Stimulated activated CD4-positive, alpha-beta T cell treated with anti-CD3 and anti-CD28 coated beads, Interleukin-1b, Interleukin-23, amount 100 ng/mL, for 4 hours (primary cell): ENCODE measurements around the gene KAT8.
"Not testable (repeated sequence)": the region's sequence is repeated elsewhere in the genome, so short reads cannot be mapped to it uniquely, and the experiment has no call there.

Experiments used
- DNase-seq, 2 donors: peaks; one replicate each; pipeline ENCODE4 v3.0.0-alpha.2; 2020; ENCODE audit warnings: low read depth in 2 of 2

Gene KAT8

DNA sequence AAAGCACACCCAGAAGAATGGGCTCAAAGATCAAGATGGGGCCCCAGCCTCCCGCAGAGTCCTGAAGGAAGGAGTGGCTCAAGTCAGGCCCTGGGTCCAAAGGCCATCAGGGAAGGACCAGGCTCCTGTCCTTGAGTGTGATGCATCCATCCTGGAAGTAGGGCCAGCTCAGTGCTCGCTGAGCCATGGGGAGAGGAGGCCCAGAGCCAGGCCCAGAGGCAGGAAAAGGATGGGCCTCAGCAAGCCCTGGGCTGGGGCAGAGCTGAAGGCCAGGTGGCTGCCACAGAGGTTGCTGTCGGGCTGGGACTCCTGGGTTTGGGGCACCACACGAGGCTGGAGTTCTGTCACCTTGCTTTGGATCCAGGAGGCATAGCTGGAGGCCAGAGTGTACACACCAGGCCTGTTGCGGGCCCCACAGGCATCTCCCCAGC, 14.4 kb downstream of the KAT8 start:
- no peak for DNase-seq

DNA sequence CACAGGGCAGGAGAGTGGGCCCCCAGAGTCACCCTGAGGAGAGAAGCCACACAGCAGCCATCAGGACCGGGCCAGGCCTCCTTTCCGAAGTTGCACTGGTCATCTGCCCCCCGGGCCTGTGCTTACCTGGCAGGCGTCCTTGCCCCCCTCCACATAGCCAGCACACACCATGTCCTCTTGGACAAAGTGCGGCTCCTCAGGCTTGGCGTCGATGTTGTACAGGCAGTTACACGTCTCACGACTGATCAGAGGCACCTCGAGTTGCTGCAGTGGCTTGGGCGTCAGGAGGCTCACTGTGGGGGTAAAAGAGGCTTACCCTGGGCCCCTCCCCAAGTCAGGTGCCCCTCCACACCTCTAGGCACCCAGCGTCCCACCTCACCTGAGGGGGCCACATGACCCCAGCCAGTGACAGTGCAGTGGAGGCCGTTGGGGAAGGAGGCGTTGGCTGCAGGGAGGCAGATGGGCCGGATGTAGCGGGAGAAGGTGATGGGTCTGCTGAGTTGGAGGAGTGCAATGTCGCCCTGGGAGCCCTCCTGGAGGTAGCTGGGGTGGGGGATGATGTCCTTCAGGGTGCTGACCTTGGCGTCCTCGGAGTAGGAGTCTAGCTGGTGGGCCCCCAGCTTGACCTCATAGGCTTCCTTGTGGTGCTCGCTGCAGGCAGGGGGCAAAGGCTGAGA, 15.0 kb downstream of the KAT8 start:
- no peak for DNase-seq

DNA sequence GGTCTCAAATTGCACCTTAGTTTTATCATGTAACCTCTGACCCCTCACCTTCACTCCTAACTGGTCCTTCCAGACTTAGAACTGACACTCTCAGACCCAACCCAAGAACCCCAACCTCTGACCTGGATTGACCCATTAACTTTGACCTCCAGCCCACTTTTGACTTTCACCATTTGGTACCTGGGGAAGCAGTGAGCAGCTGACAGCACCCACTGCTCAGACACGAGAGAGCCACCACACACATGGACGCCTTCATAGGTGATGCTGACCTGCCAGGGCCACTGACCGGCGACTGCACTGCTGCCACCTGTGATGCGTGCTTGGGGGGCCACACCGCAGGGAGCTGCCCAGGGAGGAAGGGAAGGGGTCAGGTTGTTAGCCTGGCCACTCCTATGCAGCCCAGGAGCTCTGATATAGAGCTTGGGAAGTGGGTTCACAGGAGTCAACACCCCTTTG, 15.6 kb downstream of the KAT8 start:
- DNase-seq, result no peak

DNA sequence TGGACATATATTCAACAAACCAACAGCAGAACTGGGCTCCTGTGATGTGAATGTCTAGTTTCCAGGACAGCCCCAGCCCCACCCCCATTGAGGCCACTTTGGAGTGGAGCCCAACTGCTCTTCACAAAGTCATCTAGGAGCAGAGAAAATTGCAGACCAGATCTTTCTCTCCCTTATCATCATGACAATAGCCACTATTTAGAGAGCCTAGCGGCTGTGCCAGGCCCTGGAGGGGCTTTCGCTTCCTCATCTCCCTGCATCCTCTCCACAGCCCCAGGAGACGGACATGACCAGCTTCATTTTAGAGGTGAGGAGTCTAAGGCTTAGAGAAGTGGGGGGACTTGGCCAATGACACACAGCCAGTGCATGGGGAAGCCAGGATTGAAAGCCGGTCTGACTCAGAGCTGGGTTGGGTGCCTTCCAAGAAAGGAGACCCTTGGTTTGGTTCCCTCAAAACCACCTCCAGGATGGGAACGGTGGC, 16.7 kb downstream of the KAT8 start:
- DNase-seq, result no peak

GRCh38 chr16:31134625-31135534, 17.4 kb downstream of the KAT8 start:
- no peak for DNase-seq

- no peak for DNase-seq
These were observed 18.2 kb downstream of the KAT8 start, which contains the start of gene PRSS8 for GRCh38 chr16:31135535-31136286. TSS of gene PRSS8 (minus strand) at chr16:31135727. CDS start at chr16:31135498, 229 bp downstream.

GRCh38 chr16:31136287-31136662, 18.8 kb downstream of the KAT8 start:
- no peak for DNase-seq

DNA sequence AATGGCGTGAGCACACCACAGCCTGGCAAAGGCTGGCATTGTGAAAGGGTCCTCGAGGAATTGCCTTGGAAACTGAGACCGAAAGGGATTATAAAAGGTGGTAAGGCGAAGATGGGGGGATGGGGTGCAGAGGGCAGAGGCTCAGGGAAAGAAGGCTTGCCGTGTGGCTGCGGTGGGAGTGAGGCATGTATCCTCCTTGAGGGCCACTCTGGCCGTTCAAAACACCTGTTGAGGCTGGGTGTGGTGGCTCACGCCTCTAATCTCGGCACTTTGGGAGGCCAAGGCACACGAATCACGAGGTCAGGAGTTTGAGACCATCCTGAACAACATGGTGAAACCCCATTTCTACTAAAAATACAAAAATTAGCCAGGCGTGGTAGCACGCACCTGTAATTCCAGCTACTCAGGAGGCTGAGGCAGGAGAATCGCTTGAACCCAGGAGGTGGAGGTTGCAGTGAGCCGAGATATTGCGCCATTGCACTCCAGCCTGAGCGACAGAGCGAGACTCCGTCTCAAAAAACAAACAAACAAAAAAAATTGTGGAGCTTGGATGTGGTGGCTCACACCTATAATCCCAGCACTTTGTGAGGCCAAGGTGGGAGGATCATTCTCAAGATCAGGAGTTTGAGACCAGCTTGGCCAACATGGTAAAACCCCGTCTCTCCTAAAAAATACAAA, 19.5 kb downstream of the KAT8 start:
- not testable (repeated sequence) for DNase-seq

DNA sequence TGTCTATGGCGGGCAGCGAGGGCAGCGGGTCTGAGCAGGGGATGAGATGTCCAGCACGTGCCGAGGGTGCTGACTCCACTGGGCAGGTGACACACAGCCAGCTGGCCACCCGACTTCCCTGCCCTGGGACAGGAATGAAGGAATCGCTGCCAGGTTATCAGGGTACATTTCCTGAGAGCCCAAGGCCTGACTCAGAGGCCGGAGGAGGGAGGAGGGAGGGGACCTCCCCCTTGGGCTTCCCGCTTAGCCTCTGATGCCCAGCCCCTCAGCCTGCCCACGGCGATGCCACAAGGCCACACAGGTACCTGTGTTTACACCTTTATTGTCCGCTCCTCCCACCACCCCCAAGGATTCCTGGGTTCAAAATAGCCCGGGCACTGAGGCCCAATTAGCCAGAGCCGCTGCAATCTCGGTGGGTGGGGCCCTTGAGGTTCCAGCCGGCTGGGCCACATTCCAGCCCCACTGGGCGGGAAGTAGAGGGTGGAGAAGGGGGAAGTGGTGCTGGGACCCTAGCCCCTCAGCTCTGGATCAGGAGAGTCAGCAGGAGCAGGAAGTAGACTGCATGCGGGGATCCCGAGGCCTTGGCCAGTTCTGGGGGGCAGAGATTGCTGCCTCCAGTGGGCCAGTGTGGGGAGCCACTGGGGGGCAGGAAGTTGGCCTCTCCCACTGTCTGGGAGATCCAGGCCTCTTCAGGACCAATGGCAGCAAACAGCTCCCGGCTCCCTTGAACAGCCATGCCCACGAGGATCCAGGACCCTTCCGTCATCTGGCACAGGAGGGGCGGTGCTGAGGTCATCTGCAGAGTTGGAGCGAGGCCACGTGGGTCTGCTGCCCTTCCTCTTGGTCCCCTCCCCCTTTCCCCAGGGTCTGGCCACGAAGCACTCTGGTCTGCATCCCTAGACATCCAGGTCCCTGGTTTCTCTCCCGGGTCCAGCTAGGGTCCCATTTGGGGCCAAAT, 21.4 kb downstream of the KAT8 start:
- DNase-seq, result no peak

GRCh38 chr16:31141071-31141469, 23.6 kb downstream of the KAT8 start:
- not testable (repeated sequence) for DNase-seq

DNA sequence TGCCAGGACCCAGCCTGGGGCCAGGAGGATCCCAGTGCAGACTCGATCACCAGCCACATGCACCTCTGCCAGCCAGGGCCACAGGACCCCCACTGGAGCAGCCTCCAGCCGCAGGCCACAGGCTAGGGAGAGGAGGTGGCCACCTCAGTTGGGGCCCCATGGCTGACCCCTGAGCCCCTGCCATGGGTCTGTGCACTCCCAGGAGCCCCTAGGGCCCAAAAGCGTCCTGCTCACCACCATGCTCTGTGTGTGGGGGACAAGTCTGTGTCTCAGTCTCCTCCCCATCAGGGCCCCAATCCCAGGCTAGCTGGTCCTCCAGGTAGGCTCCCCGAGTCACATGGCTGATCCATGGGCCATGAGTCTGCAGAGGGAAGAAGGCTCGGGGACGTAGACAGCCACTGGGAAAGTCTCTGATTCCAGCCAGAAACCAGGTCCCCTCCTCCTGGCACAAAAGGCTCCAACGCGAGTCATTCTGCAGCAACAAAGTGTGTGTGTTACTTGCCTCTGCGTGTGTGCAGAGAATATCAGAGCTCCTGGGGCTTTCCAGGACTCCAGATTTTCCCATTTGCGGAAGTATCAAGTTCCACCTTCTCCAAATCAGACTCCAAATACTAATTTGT, 24.1 kb downstream of the KAT8 start:
- DNase-seq, result no peak

DNA sequence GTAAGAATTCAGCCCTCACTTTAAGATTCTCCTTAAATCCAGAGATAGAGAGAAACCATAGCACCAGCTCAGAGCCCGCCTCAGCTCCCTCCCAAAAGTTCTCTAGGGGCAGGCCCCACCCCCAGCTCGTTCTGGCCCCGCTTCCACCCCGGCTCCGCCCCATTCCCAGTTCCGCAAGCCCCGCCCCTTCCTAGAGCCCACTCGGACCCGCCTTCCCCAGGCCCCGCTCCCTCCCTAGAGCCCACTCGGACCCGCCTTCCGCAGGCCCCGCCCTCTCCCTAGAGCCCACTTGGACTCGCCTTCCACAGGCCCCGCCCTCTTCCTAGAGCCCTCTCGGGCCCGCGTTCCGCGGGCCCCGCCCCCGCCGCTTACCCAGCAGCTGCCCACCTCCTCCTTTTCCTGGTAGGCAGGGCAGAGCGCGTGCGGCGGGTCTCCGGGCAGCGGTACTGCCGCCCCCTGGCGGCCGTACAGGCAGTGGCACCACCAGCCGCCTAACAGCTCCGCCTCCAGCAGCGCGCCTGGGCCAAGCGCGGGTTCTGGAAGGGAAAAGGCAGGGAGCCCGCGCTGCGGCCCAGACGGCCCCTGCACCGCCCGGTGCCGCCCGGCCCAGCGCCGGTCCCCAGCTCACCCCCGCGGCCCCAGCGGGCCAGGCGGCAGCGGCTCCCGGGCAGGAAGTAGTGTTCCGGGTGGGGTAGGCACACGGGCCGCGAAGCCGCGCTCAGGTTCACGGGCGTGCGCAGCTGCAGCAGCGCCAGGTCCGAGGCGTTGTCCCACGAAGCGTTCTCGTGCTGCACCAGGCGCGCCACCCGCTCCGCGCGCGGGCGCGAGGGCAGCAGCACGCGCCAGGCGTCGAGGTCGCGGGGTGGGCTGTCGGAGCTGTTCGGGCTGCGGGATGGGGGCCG, 24.9 kb downstream of the KAT8 start:
- DNase-seq, result peak; percentile 95 to 97

DNA sequence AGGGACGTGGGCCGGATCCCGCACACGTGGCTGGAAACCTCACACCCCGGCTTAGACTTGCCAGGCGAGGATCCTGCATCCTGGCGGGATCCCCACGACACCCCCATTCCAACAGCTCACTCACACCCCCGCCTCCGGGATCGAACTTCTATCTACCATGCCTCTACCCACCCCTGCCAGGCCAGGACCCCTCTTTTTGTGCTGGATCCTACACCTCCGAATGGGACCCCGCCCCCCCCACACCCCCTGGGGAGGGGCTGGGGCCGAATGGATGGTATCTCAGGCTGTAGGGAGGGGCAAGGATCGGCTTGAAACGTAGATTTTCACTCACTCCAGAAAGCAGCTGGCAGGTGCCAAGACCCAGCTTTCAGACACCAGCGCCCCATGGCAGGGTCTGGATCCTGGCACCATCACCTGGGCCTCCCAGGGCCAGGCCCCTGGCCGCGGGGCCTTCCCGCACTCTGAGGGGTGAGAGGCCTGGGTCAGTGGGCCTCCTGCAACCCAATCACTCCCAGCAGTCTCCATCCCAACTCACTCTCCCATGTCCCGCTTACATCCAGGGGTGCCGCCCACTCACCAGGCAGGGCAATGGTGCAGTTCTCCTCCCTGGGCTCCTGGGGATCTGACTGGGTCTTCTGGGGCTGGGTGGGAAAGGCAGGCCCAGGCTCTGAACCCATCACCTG, 25.7 kb downstream of the KAT8 start:
- no peak for DNase-seq

GRCh38 chr16:31143694-31144148, 26.3 kb downstream of the KAT8 start:
- DNase-seq, result no peak

DNA sequence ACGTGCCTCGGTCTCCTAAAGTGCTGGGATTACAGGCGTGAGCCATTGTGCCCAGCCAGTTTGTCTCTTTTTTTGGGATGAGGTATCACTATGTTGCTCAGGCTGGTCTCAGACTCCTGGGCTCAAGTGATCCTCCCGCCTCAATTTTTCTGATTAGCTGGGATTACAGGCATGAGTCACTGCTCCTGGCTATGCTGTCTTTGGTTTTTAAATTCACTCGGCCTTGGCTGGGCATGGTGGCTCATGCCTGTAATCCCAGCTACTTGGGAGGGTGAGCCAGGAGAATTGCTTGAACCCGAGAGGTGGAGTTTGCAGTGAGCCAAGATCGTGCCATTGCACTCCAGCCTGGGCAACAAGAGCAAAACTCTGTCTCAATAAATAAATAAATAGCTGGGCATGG, 27.0 kb downstream of the KAT8 start:
- not testable (repeated sequence) for DNase-seq

GRCh38 chr16:31145398-31145990, 28.0 kb downstream of the KAT8 start:
- DNase-seq, result no peak

- DNase-seq, result no peak
These were observed 30.1 kb downstream of the KAT8 start for GRCh38 chr16:31147574-31147973.

- no peak for DNase-seq
These were observed 30.8 kb downstream of the KAT8 start for GRCh38 chr16:31148281-31148728.
